Renal cortex interstitium (tissue), 11 donors: ENCODE measurements around the gene AKT1. TPM values are rescaled to one million over a fixed set of nuclear protein-coding genes. Genes with fewer than 3 reads are reported as not detected.

ENCODE experiments used
- DNase-seq, 11 donors: peaks; one replicate each; pipeline ENCODE4 v3.0.0-alpha.2; 2013; ENCODE audit warnings: low read depth in 9 of 11, low spot score in 4 of 11; ENCODE audit errors: extremely low read depth in 1 of 11
- polyA plus RNA-seq, 3 donors: library from polyadenylated mRNA; unstranded; fragments of 120-200 nt; gene quantifications; one replicate each; pipeline ENCODE4 v1.2.1, GENCODE V29; 2013; ENCODE audit not compliant: insufficient read length in 3 of 3

The AKT1 gene
- polyA plus RNA-seq, 3 donors, result 100 to 145 (median 127) TPM

GRCh38 chr14:104768437-104769323, 26.9 kb downstream of the AKT1 start:
- DNase-seq, result peak; percentile 65 to 83 (median 77)

GRCh38 chr14:104767634-104767918, 28.0 kb downstream of the AKT1 start:
- no peak for DNase-seq

DNA sequence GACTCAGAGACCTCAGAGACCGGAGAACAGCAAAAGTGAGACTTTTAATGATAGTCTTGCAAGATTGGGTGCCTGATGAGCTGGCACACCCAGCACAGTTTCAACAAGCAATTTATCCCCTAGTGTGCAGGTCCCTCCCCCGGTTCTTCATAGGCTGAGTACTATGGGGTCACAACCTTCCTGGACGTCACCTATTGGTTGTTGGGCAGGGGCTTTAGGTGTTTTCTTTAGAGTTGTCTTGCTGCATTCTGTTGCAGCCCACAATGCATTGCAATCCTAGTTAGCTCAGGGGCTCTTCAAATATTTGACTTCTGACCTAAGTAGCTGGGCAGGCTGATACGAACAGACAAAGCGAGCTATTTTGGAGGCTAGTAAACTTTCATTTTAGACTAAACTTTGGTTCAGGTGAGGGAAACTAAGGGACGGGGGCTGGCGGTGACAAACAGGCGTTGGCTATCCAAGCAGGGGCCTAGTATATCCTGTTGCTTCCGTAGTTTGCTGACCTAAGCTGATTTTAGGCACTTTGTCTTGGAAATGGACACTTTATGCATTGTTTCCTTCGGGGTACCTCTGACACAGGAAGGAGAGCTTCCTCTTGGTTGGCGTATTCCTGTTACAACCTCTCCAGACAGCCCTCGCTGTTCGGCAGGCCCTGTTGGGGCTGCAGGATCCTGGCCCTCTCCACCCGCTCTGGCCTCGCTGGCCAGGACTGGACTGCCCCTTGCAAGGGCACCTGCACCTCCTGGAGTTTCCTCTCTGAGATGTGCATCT, 28.5 kb downstream of the AKT1 start:
- no peak for DNase-seq

GRCh38 chr14:104766256-104766862, 29.2 kb downstream of the AKT1 start:
- DNase-seq, result no peak

DNA sequence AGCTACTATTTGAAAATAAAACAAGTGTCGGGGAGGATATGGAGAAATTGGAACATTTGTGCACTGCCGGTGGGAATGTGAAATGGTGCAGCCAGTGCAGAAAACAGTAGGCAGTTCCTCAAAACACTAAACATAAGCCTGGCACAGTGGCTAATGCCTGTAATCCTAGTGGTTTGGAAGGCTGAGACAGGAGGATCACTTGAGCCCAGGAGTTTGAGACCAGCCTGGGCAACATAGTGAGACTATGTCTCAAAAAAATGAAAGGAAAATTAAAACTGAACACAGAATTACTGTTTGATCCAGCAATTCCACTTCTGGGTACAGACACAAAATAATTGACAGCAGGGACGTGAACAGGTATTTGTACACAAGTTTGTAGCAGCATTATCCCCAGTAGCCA, 30.0 kb downstream of the AKT1 start:
- no peak for DNase-seq

GRCh38 chr14:104758981-104759969, 36.3 kb downstream of the AKT1 start:
- no peak for DNase-seq

GRCh38 chr14:104757681-104758392, 37.7 kb downstream of the AKT1 start:
- no peak for DNase-seq

DNA sequence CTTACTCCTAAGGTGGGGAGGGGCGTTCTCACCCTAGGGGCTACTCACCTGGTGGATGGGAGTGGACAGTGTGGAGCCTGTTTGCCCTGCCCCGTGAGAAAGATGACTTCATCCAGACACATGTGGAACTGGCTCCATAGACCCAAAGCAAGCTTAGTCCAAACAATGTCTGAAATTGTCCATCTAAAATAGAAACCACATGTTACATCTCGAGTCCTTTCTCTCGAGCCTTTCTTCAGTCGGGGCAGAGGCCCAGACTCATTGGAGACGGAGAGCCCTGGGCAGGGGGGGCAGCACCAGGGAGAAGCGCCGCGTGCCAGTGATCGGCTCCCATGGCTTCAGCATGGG, 38.3 kb downstream of the AKT1 start:
- no peak for DNase-seq

DNA sequence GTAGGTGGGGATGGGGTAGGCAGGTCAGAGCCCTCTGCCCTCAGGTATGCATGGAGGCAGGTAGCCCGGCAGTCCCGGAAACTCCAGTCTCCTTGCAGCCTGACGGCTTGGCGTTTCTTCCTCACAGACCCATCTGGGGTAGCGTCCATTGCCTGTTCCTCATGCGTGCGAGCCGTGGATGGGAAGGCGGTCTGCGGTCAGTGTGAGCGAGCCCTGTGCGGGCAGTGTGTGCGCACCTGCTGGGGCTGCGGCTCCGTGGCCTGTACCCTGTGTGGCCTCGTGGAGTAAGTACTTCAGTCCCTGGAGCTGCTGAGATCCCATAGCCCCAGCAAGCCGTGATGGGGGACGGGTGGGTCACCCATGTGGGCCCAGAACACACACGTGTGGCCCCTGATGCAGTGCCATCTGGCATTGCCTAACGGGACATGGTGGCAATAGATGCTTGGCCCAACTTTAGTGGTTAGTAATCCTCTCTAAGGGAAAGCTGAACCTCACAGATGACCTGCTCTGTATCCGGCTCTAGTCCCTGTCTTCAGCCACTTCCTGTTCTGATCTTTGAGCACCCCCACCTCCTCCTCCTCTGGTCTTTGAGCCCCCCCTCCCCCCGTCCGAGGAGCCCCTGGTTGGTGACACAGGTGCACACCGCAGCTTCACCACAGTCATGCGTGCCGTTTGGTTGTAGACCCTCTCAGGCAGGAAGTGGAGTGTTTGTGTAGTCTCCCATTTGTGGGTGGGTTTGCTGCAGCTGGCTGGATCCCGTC, 38.9 kb downstream of the AKT1 start:
- DNase-seq, result no peak

- DNase-seq, result no peak
Observed at GRCh38 chr14:104755621-104756020, 39.9 kb downstream of the AKT1 start.

DNA sequence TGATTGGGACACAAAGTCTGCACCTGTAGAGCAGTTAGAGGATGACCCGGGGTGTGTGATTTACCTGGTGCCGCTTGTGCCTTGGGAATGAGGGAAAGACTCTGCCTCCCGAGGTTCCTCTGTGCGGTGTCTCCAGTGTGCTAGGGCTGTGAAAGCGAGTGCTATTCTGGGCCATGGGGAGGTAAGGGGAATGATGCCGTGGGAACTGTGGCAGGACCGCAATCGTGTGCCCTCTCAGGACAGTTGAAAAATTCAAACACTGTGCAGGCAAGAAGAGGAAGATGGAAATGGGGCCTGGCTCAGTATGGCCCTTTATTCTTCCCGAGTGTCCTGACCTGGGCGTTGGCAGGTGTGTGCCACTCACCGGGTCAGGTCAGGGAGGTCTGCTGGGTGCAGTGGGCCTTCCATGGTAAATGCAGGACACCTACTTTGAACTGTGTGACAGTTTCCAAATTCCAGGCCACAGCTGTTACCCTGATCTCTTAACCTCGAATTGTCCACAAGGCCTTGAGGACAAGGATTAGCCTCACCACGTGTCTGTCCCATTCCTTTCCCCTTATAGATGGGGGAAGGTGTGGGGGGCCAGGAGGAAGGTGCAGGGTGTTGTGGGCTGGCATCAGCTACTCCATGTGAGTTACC, 41.2 kb downstream of the AKT1 start:
- DNase-seq, result no peak

GRCh38 chr14:104753528-104754212, 41.9 kb downstream of the AKT1 start:
- DNase-seq, result no peak

- peak; percentile 97 to 100 (median 99) for DNase-seq
Observed at GRCh38 chr14:104752735-104753527, 42.6 kb downstream of the AKT1 start, which contains the start of gene SIVA1. Gene SIVA1 (plus strand): TSS chr14:104753147. CDS start chr14:104753202, 55 bp downstream.

GRCh38 chr14:104752423-104752734, 43.2 kb downstream of the AKT1 start:
- no peak for DNase-seq

DNA sequence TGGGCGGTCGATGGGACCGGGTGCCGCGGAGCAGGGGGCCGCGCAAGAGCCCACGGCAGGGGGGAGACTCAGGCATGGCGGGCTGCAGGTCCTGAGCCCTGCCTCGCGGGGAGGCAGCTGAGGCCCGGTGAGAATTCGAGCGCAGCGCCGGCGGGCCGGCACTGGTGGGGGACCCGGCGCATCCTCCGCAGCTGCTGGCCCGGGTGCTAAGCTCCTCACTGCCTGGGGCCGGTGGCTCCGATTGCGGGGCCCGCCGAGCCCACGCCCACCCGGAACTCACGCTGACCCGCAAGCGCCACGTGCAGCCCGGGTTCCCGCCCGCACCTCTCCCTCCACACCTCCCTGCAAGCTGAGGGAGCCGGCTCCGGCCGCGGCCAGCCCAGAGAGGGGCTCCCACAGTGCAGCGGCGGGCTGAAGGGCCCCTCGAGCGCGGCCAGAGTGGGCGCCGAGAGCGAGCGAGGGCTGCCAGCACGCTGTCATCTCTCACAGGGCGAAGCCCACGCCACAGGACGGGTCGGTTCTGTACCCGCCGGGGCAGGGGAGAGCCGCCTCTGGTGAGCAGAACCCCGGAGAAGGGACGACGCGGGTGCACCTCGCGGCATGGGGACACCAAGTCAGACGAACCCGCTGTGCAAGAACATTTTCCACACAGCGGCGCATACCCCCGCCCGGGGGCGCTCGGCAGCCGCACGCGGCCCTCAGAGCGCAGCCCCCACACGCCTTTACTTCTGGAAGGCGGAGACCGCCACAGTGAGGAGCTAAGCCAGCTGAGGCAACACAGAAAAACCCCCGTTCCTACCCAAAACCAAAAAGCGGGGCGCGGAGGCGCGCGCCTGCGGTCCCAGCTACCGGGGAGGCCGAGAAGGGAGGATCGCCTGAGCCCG, 43.8 kb downstream of the AKT1 start:
- no peak for DNase-seq
